Activated naive CD8-positive, alpha-beta T cell treated with anti-CD3 and anti-CD28 coated beads, Interleukin-2, amount 50 U/mL, for 16 hours (primary cell): Measurements from ENCODE around the gene FBXL19.

Experiments
- DNase-seq: peaks from one replicate; pipeline ENCODE4 v3.0.0-alpha.2; 2020; ENCODE audit warnings: low read depth, low spot score

Gene FBXL19

GRCh38 chr16:30986129-30986991, 63.0 kb downstream of the FBXL19 start:
- no peak for DNase-seq

DNA sequence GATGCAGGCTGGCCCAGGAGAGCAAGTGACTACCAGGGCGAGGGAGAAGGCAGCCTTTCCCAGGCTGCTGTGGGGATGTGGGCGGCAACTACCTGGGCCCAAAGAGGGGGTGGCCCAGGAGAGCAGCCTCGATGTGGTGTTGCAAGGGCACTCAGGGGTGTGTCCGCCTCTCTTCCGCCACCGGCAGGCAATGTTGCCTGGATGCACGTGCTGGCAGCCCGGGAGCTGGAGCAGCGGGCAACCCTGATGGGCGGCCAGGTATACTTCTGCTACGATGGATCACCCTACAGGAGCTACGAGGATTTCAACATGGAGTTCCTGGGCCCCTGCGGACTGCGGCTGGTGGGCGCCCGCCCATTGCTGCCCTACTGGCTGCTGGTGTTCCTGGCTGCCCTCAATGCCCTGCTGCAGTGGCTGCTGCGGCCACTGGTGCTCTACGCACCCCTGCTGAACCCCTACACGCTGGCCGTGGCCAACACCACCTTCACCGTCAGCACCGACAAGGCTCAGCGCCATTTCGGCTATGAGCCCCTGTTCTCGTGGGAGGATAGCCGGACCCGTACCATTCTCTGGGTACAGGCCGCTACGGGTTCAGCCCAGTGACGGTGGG, 64.3 kb downstream of the FBXL19 start:
- no peak for DNase-seq

DNA sequence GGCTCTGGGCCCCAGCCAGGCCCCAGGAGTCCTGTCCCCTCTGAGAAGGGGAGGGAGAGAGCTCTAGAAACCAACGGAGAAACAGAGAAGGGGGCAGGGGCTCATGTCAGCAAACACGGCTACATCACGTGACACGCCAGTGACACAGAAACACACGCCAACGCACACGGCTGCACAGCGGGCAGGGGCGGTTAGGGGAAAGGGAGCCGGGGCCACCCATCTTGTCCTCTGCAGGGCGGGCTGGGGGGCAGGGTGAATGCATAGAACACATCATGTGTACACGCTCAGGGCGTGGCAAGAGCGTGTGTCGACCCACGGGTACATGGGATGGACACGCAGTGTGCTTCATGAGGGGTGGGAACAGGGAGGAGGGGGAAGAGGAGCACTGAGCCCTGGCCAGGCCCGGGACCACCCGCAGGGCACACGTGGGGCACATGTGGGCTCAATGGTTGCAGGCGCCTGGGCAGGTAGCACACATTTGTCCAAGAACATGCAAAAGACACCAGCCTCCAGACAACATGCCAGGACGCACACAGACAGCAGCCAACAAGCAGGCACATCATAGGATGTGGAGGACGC, 66.2 kb downstream of the FBXL19 start:
- no peak for DNase-seq

GRCh38 chr16:30990105-30990504, 66.7 kb downstream of the FBXL19 start:
- no peak for DNase-seq

DNA sequence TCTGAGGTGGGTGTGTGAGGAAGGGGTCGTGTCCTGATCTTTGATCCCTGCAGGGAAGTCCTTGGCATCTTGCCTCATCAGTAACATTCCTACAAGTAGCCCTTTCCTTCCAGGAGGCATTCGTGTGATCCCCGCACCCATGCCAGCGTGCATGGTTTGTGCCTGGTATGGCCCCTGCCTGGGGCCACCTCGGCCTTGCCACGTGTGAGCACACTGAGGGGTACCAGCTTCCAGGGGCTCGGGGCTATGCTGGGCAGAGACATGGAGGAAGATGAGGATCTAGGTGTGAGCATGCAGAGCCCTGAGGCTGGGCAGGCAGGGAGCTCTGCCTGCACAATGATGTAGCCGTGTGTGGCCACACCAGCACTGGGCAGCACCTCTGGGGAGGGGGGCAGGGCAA, 67.7 kb downstream of the FBXL19 start:
- no peak for DNase-seq

- DNase-seq = no peak
These were observed 69.0 kb downstream of the FBXL19 start for GRCh38 chr16:30992276-30992780.

- no peak for DNase-seq
These were observed 69.8 kb downstream of the FBXL19 start for GRCh38 chr16:30992931-30993816.

DNA sequence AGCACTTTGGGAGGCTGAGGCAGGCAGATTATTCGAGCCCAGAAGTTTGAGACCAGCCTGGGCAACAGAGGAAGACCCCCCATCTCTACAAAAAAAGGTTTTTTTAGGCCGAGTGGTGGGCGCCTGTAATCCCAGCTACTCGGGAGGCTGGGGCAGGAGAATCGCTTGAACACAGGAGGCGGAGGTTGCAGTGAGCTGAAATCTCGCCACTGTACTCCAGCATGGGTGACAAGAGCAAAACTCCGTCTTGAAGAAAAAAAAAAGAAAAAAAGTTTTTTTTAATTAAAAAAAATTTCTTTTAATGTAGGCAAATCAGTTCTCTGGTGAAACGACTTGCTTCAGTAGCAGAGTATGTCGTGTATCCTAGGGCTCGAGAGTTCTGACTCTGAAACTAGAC, 72.6 kb downstream of the FBXL19 start:
- no peak for DNase-seq

DNA sequence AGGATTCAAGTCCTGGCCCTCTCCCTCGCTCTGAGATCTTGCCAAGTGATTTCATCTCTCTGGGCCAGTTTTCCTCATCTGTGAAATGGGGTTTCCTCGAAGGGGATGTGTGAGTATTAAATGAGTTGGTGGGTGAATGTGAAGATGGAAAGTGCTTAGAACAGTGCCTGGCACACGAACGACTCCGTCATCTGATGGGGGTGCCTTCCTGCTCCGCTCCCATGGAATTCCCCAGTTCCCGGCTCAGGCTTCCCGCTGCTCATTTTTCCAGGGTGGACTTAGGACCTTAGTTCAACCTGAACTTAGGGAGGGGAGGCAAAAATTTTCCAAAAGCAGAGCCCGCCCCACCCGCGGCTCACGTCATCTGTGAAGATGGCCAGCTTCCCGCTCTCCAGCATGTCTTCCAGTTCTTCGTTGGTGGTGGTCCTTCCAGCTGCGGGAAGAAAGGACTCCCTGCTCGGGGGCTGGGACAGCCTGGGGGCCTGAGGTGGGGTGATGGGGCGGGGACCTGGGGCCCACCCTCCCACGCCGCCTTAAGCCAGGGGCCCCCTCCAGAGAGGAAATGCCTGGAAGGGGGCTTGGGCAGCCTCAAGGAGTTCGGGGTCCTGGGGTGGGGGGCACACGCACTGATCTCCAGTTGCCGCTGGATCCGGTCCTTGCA, 73.1 kb downstream of the FBXL19 start:
- no peak for DNase-seq

- DNase-seq = peak; percentile 68
These were observed 73.8 kb downstream of the FBXL19 start for GRCh38 chr16:30996985-30997724.

GRCh38 chr16:30997725-30998711, 74.6 kb downstream of the FBXL19 start:
- no peak for DNase-seq
